Muscle of leg (tissue), 11 donors: ENCODE results near the gene CRADD. TPM values are rescaled to one million over a fixed set of nuclear protein-coding genes. Genes with fewer than 3 reads are reported as not detected.

Experiments used
- DNase-seq: peaks from one replicate; pipeline ENCODE4 v3.0.0; 2013
- H3K27ac ChIP-seq: one replicate; pipeline ENCODE4 v1.5.1; 2013; ENCODE audit warnings: mild to moderate bottlenecking, low read length, control low read depth
- H3K27me3 ChIP-seq: one replicate; pipeline ENCODE4 v1.6.1; 2013; ENCODE audit warnings: low read length; ENCODE audit not compliant: control insufficient read depth, insufficient read depth
- H3K36me3 ChIP-seq: one replicate; pipeline ENCODE4 v1.6.1; 2013; ENCODE audit warnings: low read length; ENCODE audit not compliant: control insufficient read depth, insufficient read depth
- H3K4me1 ChIP-seq: one replicate; pipeline ENCODE4 v1.6.1; 2013; ENCODE audit warnings: low read length; ENCODE audit not compliant: control insufficient read depth, insufficient read depth
- H3K4me3 ChIP-seq: one replicate; pipeline ENCODE4 v1.5.1; 2013; ENCODE audit warnings: low read length, control low read depth
- H3K9me3 ChIP-seq: replicated peaks from 2 replicates; pipeline ENCODE4 v1.6.1; 2013; ENCODE audit warnings: low read depth, low read length; ENCODE audit not compliant: control insufficient read depth
- WGBS: methylation state at CpG from one replicate; pipeline ENCODE4 v1.1.5; 2013; ENCODE audit warnings: missing lambda C conversion rate; ENCODE audit not compliant: insufficient coverage; 5-methylcytosine and 5-hydroxymethylcytosine counted together
- polyA plus RNA-seq, 8 donors: library from polyadenylated mRNA; unstranded; fragments of 120-200 nt; gene quantifications; one replicate each; pipeline versions ENCODE4 v1.2.1 to v1.2.3, GENCODE V29; 2013; ENCODE audit warnings: inconsistent platforms in 1 of 8, low replicate concordance in 1 of 8; ENCODE audit not compliant: insufficient read length in 8 of 8, insufficient read depth in 1 of 8
- total RNA-seq: library from RNA; stranded (reverse); fragments of 120-200 nt; gene quantifications from one replicate; pipeline ENCODE4 v1.2.4, GENCODE V29; 2013

CRADD gene
- total and polyA plus RNA-seq, 9 donors: 9.1 to 15.2 (median 12.9) TPM

DNA sequence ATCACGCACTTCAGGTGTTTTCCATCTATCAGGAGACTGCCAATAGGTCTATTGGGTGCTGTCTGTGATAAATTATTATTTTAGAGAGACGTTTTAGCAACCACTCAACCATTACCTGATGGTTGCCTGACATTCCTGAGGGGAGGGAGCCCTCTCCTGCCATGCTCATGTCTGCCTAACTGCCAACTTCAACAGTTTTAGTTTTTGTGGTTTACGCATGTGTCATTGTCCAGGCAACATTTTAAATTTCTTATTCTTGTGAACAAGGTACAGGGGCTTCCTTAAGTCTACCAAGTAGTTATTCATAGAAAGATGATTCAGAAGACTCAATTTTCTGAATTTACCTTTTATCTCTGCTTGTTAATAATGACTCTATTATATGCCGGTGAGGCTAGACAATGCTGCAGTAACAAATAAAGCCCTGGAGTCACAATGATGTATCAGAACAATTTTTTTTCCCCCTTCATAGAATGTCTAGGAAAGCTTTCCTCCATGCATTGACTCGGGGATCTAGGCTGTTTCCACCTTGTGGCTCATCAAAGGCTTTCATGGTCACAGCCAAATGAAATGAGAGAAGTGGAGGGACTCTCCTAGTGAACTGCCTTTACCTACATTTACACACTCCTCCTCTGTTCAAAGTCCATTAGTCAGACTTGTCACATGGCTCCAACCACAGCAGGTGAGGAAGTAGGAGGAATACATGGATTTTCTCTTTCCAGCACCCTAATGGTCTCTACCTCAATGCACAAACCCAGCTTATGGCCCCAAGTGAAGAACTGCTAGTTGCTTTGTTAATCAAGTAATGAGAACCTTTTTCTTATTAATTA lies 225.8 kb downstream of the CRADD start:
- WGBS: no CpG with 5 or more reads among the region's 5 CpGs
- no peak overlapping the region for H3K4me3 ChIP-seq
- H3K9me3 ChIP-seq: peaks cover 4% of the 10 kb centered on the region
- H3K4me1 ChIP-seq: no peaks in the 10 kb centered on the region
- H3K27ac ChIP-seq: no peak overlapping the region
- no peaks in the 10 kb centered on the region for H3K36me3 ChIP-seq
- DNase-seq: no peak
- no peaks in the 10 kb centered on the region for H3K27me3 ChIP-seq

DNA sequence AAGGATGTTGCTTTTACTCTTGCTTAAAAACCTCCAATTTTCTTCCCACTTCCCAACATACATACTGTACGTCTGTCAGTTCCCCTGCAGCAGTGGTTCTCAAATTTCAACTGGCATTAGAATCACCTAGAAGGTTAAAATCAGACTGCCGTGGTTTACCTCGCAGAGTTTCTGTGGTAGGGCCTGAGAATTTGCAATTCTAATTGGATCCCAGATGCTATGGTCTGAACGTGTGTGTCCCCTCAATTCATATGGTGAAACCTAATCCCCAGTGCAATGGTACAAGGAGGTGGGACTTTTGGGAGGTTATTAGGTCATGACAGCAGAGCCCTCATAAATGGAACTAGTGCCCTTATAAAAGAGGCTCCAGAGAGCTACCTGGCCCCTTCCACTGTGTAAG lies 226.9 kb downstream of the CRADD start:
- no peak overlapping the region for H3K4me3 ChIP-seq
- H3K36me3 ChIP-seq: no peaks in the 10 kb centered on the region
- H3K4me1 ChIP-seq: no peaks in the 10 kb centered on the region
- H3K9me3 ChIP-seq: peaks cover 4% of the 10 kb centered on the region
- no peak for DNase-seq
- no peaks in the 10 kb centered on the region for H3K27me3 ChIP-seq
- WGBS: no CpG with 5 or more reads among the region's 4 CpGs
- no peak overlapping the region for H3K27ac ChIP-seq

DNA sequence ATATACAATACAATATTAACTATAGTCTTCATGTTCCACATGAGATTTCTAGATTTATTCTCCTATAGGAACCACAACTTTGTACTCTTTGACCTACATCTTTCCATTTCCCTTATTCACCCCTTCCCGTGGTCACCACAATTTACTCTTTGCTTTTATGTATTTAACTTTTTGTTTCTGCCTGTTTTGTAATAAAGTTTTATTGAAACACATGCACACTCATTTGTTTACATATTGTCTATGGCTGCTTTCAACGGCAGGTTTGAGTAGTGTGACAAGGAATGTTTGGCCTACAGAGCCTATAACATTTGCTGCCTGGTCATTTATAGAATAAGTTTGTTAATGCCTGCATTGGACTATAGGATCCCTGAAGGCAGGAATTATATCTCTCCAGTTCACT lies 231.1 kb downstream of the CRADD start:
- no peak for DNase-seq

DNA sequence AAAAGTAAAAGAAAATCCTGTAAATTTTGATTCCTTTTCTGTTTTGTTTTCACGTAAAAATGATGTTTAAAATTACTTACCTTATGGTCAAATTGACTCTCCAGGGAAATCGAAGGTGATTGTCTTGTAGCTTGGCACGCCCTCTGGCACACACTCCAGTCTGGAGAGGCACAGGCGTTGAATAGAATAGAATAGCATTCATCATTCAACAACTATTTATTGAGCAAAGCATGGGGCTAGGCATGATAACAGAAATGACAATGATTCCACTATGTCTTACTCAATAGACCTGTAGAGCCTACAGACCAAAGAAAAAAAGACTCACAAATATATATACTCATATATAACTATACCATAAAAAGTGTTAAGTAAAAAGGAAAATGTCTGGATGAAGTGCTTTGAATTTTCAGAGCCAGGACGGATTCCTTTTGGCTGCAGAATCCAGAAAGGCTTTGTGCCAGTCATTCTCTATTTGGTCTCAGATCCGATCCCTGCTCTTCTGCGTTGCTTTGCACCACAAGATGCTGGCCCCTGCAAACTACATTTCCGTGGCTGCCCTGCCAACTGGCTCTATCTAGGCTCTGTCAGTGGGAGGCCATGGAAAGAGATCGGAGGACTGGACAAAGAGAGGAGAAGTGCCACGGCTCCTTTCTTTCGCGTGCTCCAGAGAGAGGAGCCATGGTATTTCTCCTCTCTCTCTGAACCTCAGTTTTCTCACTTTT lies 231.8 kb downstream of the CRADD start:
- Histone ChIP-seq H3K9me3 (no peaks in the 10 kb centered on the region), H3K4me1 (peaks cover 4% of the 10 kb centered on the region), H3K4me3 (no peak overlapping the region), H3K27me3 (no peaks in the 10 kb centered on the region), H3K36me3 (no peaks in the 10 kb centered on the region), H3K27ac (no peak overlapping the region)
- peak; percentile 87 for DNase-seq
- WGBS: 39% methylated on average over 4 of the region's 12 CpGs

More for the DNA sequence above, 231.1 kb downstream of the CRADD start:
- Histone ChIP-seq H3K4me1 (peaks cover 4% of the 10 kb centered on the region), H3K9me3 (no peaks in the 10 kb centered on the region), H3K27ac (no peak overlapping the region), H3K27me3 (no peaks in the 10 kb centered on the region), H3K4me3 (no peak overlapping the region), H3K36me3 (no peaks in the 10 kb centered on the region)
- WGBS: no CpG with 5 or more reads among the region's 2 CpGs

DNA sequence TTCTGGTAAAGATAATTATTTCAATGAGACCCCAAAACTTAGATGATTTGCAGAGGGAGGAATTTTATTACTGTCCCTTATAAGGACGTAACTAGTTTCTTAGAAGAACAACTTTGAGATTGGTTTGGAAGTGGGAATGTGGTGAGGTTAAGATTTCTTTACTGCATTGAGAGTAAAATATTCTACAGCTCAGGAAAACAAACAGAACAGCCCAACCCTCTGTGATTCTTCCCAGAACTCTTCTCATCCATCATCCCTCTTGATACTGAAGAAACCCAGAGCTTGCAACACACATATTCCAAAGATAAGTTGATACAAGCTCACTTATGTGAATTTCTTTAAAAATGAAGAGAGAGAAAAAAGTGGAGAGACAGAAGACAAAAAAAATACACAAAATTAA lies 234.2 kb downstream of the CRADD start:
- Histone ChIP-seq H3K27ac (no peak overlapping the region), H3K36me3 (no peaks in the 10 kb centered on the region), H3K9me3 (no peaks in the 10 kb centered on the region), H3K27me3 (no peaks in the 10 kb centered on the region), H3K4me3 (no peak overlapping the region), H3K4me1 (peaks cover 4% of the 10 kb centered on the region)
- no CpG with 5 or more reads among the region's 1 CpG for WGBS
- DNase-seq: no peak

DNA sequence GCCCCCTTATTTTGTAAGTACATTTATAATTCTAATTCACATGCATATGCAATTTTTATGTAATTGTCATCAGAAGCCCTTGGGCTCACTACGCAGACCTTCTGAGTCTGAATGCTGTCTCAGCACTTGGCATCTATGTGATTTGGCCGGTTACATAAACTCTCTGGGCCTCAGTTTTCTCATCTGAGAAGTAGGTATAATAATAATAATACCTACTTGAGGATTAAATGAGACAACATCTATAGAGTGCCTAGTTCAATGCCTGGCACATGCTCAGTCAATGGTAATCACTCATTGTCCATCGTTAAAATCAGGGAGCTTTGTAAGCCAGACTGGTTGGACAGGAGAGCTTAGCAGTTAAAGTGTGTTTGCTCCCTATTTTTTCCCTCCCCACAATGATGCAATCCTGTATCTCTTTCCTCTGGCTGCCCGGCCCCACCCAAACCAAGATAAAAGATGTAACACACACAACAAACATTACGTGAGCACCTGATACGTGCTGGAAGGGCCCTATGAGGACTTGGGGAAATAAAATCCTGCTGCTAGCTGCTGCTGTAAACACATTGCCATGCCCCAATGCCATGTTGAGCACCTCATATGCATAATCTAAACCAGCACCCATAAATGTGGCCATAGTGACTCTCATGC lies 235.0 kb downstream of the CRADD start:
- Histone ChIP-seq H3K4me1 (peaks cover 4% of the 10 kb centered on the region), H3K27me3 (no peaks in the 10 kb centered on the region), H3K36me3 (no peaks in the 10 kb centered on the region), H3K27ac (no peak overlapping the region), H3K4me3 (no peak overlapping the region), H3K9me3 (no peaks in the 10 kb centered on the region)
- 94% methylated on average over 3 of the region's 6 CpGs for WGBS
- no peak for DNase-seq

DNA sequence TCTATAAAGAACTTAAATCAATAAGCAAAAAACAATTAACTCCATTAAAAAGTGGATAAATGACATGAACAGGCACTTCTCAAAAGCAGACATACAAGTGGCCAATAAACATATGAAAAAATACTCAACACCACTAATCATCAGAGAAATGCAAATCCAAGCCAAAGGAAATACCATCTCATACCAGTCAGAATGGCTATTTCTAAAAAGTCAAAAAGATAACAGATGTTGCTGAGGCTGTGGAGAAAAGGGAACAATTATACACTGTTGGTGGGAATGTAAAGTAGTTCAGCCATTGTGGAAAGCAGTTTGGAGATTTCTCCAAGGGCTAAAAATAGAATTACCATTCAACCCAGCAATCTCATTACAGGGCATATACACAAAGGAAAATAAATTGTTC lies 236.7 kb downstream of the CRADD start:
- DNase-seq: no peak
- Histone ChIP-seq H3K27me3 (no peaks in the 10 kb centered on the region), H3K36me3 (no peaks in the 10 kb centered on the region), H3K9me3 (no peaks in the 10 kb centered on the region), H3K27ac (no peak overlapping the region), H3K4me3 (no peak overlapping the region), H3K4me1 (peaks cover 4% of the 10 kb centered on the region)

DNA sequence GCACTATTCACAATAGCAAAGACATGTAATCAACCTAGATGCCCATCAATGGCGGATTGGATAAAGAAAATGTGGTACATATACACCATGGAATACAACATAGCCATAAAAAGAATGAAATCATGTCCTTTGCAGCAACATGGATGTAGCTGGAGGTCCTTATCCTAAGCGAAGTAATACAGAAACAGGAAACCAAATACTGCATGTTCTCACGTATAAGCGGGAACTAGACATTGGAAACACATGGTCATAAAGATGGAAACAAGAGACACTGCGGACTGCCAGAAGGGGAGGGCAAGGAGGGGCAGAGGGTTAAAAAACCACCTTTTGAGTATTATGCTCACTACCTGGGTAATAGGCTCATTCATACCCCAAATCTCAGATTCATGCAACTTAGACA lies 237.1 kb downstream of the CRADD start:
- Histone ChIP-seq H3K4me3 (no peak overlapping the region), H3K36me3 (no peaks in the 10 kb centered on the region), H3K27ac (no peak overlapping the region), H3K9me3 (no peaks in the 10 kb centered on the region), H3K4me1 (peaks cover 4% of the 10 kb centered on the region), H3K27me3 (no peaks in the 10 kb centered on the region)
- WGBS: 78% methylated on average over 3 of the region's 5 CpGs
- no peak for DNase-seq

DNA sequence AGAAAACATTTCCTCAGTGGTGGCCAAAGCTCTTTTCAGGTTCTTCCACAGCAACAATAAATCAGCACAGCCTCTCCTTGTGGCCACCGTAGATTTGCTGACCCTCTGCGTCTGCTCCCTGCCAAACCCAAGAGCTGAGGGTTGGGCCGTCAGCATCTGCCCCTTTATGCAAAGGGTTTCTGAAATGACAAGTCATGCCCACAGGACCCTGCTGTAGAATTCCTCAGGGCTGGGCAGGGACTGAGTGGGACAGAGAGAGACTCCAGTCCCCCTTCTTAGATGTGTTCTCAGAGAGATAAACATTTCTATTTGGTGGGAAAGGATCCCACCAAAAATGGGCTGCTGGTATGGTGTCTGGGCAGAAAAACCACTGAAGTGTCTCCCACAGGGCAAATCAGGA lies 238.2 kb downstream of the CRADD start:
- Histone ChIP-seq H3K4me3 (no peak overlapping the region), H3K27ac (no peak overlapping the region), H3K36me3 (no peaks in the 10 kb centered on the region), H3K9me3 (no peaks in the 10 kb centered on the region), H3K4me1 (peaks cover 2% of the 10 kb centered on the region), H3K27me3 (no peaks in the 10 kb centered on the region)
- 85% methylated on average over 2 of the region's 3 CpGs for WGBS
- no peak for DNase-seq

DNA sequence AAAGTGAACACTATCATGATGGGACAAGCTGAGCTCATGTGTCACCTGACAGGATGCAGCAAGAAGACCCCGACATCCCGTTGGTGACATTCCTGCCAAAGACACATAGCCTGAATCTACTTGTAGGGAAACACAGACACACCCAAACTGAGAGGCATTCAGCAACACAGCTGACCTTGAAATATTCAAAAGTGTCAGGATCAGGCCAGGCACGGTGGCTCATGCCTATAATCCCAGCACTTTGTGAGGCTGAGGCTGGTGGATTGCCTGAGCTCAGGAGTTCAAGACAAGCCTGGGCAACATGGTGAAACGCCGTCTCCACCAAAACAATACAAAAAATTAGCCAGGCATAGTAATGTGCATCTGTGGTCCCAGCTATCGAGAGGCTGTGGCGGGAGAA lies 239.2 kb downstream of the CRADD start:
- H3K27ac ChIP-seq: no peak overlapping the region
- H3K4me3 ChIP-seq: no peak overlapping the region
- H3K4me1 ChIP-seq: no peaks in the 10 kb centered on the region
- WGBS: 40% methylated on average over 3 of the region's 7 CpGs
- no peaks in the 10 kb centered on the region for H3K27me3 ChIP-seq
- H3K9me3 ChIP-seq: no peaks in the 10 kb centered on the region
- H3K36me3 ChIP-seq: no peaks in the 10 kb centered on the region
- DNase-seq: no peak
